HepG2 (cell line): ENCODE data around the gene LIM2. TPM values are rescaled to one million over a fixed set of nuclear protein-coding genes. Genes with fewer than 3 reads are reported as not detected.

ENCODE experiments used
- ATF2 ChIP-seq: sonication (generic); formaldehyde crosslinking; IDR thresholded peaks from 2 replicates; pipeline ENCODE4 v1.4.0; 2020; ENCODE audit warnings: missing genetic modification reagents
- LCORL ChIP-seq, 2 experiments: fragments of 450-650 bp in 1 of 2; sonication (generic) in 1 of 2; formaldehyde crosslinking in 1 of 2; IDR thresholded peaks; 2 replicates each; pipeline versions ENCODE4 v1.5.0 to v1.6.1; 2017 to 2020; ENCODE audit warnings: antibody characterized with exemption in 1 of 2, missing genetic modification reagents in 1 of 2
- MYNN ChIP-seq: sonication (generic); formaldehyde crosslinking; IDR thresholded peaks from 2 replicates; pipeline ENCODE4 v1.4.0; 2020; ENCODE audit warnings: mild to moderate bottlenecking, low read depth, missing genetic modification reagents
- POLR2G ChIP-seq: fragments of 200-400 bp; formaldehyde crosslinking; IDR thresholded peaks from 2 replicates; pipeline ENCODE4 v1.6.1; 2018; ENCODE audit warnings: mild to moderate bottlenecking, low read depth, low read length, moderate library complexity
- THYN1 ChIP-seq: sonication (generic); formaldehyde crosslinking; IDR thresholded peaks from 2 replicates; pipeline ENCODE4 v1.8.1; 2023; ENCODE audit warnings: low read depth, mild to moderate bottlenecking, moderate library complexity, missing genetic modification reagents, borderline replicate concordance
- ZNF569 ChIP-seq: sonication (generic); formaldehyde crosslinking; IDR thresholded peaks from 2 replicates; pipeline ENCODE4 v1.5.0; 2020; ENCODE audit warnings: mild to moderate bottlenecking, missing genetic modification reagents, moderate library complexity, borderline replicate concordance
- ZNF580 ChIP-seq: IDR thresholded peaks from 2 replicates; pipeline ENCODE4 v1.6.1; 2016; ENCODE audit warnings: low read depth, borderline replicate concordance
- ZNF629 ChIP-seq: sonication (generic); formaldehyde crosslinking; conservative IDR thresholded peaks from 2 replicates; pipeline ENCODE4 v1.5.0; 2020; ENCODE audit warnings: missing genetic modification reagents
- ZNF687 ChIP-seq: sonication (generic); formaldehyde crosslinking; IDR thresholded peaks from 2 replicates; pipeline ENCODE4 v1.5.1; 2020; ENCODE audit warnings: mild to moderate bottlenecking, missing genetic modification reagents, moderate library complexity
- polyA plus RNA-seq, 8 experiments: library from polyadenylated mRNA; depleted of rRNA in 3 of 8; stranded (reverse) in 7 of 8; unstranded in 1 of 8; fragments of >200 nt; fragmentation: Illumina TruSeq in 4 of 8; extraction: Trizol in 4 of 8; gene quantifications; 2 replicates each; pipeline versions ENCODE4 v1.2.1 to v1.2.3, GENCODE V29; 2011 to 2016; ENCODE audit warnings: low read depth in 4 of 8, missing spikeins in 1 of 8, mixed read lengths in 1 of 8; ENCODE audit not compliant: insufficient read depth in 1 of 8
- total RNA-seq, 5 experiments: library from RNA; depleted of rRNA; stranded (reverse); fragments of >200 nt; fragmentation: Illumina TruSeq; extraction: Trizol; gene quantifications; 2 replicates each; pipeline ENCODE4 v1.2.3, GENCODE V29; 2016; ENCODE audit warnings: low read depth in 1 of 5

LIM2 gene
- total and polyA plus RNA-seq, 2 of the 13 experiments (the other 11 are each of a cell fraction or from before 2014, with no cell fraction given): 1.3 TPM; not detected in 1

- peak; percentile 78 for TF ChIP-seq ZNF687 (CRISPR knock-in tag)
- no peak for TF ChIP-seq THYN1
- TF ChIP-seq POLR2G: peak; percentile 66
- no peak for TF ChIP-seq MYNN
- TF ChIP-seq ATF2 (CRISPR knock-in tag): 0 out of 2 replicates have a peak, but pooled peaks have one; percentile 26
- no peak for TF ChIP-seq ZNF580 (CRISPR knock-in tag)
- no peak for TF ChIP-seq ZNF629
- TF ChIP-seq ZNF569 (CRISPR knock-in tag): no peak
- no peak for TF ChIP-seq LCORL (IDR thresholded peaks at IDR 0.05)
- 0 out of 2 replicates have a peak, but pooled peaks have one; percentile 24 for TF ChIP-seq LCORL (CRISPR knock-in tag; IDR thresholded peaks at IDR 0.05)
- TF ChIP-seq, all 625 proteins: peak for 29
Measured at GRCh38 chr19:51351266-51351990, 36.3 kb downstream of the LIM2 start (continued).
